ENCODE results near the gene ZNF428.

ZNF428 gene

GRCh38 chr19:43561139-43561970 lies 58.1 kb downstream of the ZNF428 start:
- Histone ChIP-seq H3K27ac (no peak overlapping the region), H3K4me3 (no peak overlapping the region)
- no peak for DNase-seq (ENCODE audit: low spot score)
- TF ChIP-seq, protein P1, sequence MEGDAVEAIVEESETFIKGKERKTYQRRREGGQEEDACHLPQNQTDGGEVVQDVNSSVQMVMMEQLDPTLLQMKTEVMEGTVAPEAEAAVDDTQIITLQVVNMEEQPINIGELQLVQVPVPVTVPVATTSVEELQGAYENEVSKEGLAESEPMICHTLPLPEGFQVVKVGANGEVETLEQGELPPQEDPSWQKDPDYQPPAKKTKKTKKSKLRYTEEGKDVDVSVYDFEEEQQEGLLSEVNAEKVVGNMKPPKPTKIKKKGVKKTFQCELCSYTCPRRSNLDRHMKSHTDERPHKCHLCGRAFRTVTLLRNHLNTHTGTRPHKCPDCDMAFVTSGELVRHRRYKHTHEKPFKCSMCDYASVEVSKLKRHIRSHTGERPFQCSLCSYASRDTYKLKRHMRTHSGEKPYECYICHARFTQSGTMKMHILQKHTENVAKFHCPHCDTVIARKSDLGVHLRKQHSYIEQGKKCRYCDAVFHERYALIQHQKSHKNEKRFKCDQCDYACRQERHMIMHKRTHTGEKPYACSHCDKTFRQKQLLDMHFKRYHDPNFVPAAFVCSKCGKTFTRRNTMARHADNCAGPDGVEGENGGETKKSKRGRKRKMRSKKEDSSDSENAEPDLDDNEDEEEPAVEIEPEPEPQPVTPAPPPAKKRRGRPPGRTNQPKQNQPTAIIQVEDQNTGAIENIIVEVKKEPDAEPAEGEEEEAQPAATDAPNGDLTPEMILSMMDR (IDR thresholded peaks at IDR 0.05) = no peak

GRCh38 chr19:43560687-43561086 lies 58.7 kb downstream of the ZNF428 start:
- Histone ChIP-seq H3K27ac (no peak overlapping the region), H3K4me3 (no peak overlapping the region)
- TF ChIP-seq, protein P1 (IDR thresholded peaks at IDR 0.05) = no peak
- DNase-seq (ENCODE audit: low spot score) = no peak

Data from coronary artery (tissue), 2 donors.